ENCODE measurements around the gene KHDRBS1. TPM values are rescaled to one million over a fixed set of nuclear protein-coding genes. Genes with fewer than 3 reads are reported as not detected.
"Not testable (repeated sequence)": the region's sequence is repeated elsewhere in the genome, so short reads cannot be mapped to it uniquely, and the experiment has no call there.

Gene KHDRBS1, protein sequence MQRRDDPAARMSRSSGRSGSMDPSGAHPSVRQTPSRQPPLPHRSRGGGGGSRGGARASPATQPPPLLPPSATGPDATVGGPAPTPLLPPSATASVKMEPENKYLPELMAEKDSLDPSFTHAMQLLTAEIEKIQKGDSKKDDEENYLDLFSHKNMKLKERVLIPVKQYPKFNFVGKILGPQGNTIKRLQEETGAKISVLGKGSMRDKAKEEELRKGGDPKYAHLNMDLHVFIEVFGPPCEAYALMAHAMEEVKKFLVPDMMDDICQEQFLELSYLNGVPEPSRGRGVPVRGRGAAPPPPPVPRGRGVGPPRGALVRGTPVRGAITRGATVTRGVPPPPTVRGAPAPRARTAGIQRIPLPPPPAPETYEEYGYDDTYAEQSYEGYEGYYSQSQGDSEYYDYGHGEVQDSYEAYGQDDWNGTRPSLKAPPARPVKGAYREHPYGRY
- polyA plus RNA-seq (ENCODE audit: insufficient read length), result 267 TPM
- long read RNA-seq, donor 1, transcript KHDRBS1-204 (8 exons, 1,215 nt), result minor isoform, 8 of 315 reads
- long read RNA-seq, donor 1, transcript KHDRBS1-202 (9 exons, 2,757 nt), result major isoform, 96 of 315 reads
- long read RNA-seq, donor 1, transcript KHDRBS1-203 (11 exons, 1,989 nt), result minor isoform, 6 of 315 reads
- long read RNA-seq, donor 1, partial matches to known transcripts, result 205 of 315 reads
- long read RNA-seq, donor 1, other reads (novel, unspliced or antisense), result 0 of 315 reads
- long read RNA-seq, donor 2, transcript KHDRBS1-202 (9 exons, 2,757 nt), result major isoform, 98 of 113 reads
- long read RNA-seq, donor 2, transcript KHDRBS1-203 (11 exons, 1,989 nt), result minor isoform, 9 of 113 reads
- long read RNA-seq, donor 2, partial matches to known transcripts, result 5 of 113 reads
- long read RNA-seq, donor 2, other reads (novel, unspliced or antisense), result 0 of 113 reads
- long read RNA-seq, donor 3, transcript KHDRBS1-202 (9 exons, 2,757 nt), result major isoform, 64 of 124 reads
- long read RNA-seq, donor 3, partial matches to known transcripts, result 58 of 124 reads
- long read RNA-seq, donor 3, other reads (novel, unspliced or antisense), result 0 of 124 reads
- long read RNA-seq, donor 4, partial matches to known transcripts, result 0 of 3 reads
- long read RNA-seq, donor 4, other reads (novel, unspliced or antisense), result 0 of 3 reads
- long read RNA-seq, donor 5, transcript KHDRBS1-202 (9 exons, 2,757 nt), result major isoform, 102 of 120 reads
- long read RNA-seq, donor 5, partial matches to known transcripts, result 12 of 120 reads
- long read RNA-seq, donor 5, other reads (novel, unspliced or antisense), result 0 of 120 reads
- long read RNA-seq, donor 6, transcript KHDRBS1-202 (9 exons, 2,757 nt), result major isoform, 81 of 98 reads
- long read RNA-seq, donor 6, partial matches to known transcripts, result 12 of 98 reads
- long read RNA-seq, donor 6, other reads (novel, unspliced or antisense), result 0 of 98 reads
- long read RNA-seq, donor 7, transcript KHDRBS1-202 (9 exons, 2,757 nt), result major isoform, 112 of 474 reads
- long read RNA-seq, donor 7, partial matches to known transcripts, result 357 of 474 reads
- long read RNA-seq, donor 7, other reads (novel, unspliced or antisense), result 0 of 474 reads
- long read RNA-seq, donor 8, transcript KHDRBS1-203 (11 exons, 1,989 nt), result minor isoform, 6 of 121 reads
- long read RNA-seq, donor 8, transcript KHDRBS1-202 (9 exons, 2,757 nt), result major isoform, 44 of 121 reads
- long read RNA-seq, donor 8, partial matches to known transcripts, result 71 of 121 reads
- long read RNA-seq, donor 8, other reads (novel, unspliced or antisense), result 0 of 121 reads

DNA sequence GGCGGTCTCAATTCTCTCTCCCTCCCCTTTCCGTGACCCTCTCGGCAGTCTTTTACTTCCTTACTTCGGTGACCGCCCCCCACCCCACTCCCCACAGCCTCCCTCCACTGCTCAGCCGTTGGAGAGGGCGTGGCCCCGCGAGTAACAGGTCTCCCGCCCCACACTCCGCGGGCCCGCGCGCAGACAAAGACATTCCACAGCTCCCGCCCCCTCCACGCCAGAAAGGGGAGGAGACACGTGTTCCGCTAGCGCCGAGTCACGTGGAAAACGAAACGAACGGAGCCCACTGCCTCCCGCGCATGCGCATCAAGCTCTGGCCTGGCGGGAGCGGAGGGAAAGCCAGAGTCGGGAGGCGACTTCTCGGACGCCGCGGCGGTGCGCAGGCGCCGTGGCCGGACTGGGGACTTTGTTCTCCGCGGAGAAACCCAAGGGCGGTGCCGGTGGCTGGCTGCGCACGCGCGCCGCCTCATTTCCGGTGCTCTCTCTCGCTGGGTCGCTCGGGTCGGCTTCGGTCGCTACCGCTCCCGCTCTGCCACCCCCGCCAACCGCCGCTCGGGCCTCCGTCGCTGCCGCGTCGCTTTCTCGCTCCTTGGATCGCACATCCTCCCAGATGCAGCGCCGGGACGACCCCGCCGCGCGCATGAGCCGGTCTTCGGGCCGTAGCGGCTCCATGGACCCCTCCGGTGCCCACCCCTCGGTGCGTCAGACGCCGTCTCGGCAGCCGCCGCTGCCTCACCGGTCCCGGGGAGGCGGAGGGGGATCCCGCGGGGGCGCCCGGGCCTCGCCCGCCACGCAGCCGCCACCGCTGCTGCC, at the start of gene KHDRBS1:
KHDRBS1 (plus strand) TSS at position 483 of the 813 bp plus-strand sequence; CDS start at position 611, 128 bp downstream.
- peak; percentile 99 for DNase-seq

DNA sequence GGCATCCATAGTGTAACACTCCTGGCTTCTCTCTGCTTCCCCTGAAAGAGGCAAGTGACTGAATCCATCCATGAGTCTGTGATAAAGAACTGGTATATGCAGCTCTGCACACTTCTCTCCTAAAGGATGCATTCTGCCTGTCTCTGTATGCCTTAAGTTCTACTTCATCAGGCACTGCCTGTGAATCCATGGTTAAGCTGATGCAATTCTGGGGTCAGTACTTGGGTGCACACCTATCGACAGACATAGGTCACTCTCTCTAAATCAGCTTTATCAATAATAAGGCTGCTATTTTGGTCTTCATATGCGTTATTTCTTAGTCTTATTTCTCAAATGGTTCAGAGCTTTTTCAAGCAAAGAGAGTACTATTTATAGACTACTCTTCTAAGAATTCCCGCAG, 42.8 kb upstream of the KHDRBS1 start:
- DNase-seq, result no peak

DNA sequence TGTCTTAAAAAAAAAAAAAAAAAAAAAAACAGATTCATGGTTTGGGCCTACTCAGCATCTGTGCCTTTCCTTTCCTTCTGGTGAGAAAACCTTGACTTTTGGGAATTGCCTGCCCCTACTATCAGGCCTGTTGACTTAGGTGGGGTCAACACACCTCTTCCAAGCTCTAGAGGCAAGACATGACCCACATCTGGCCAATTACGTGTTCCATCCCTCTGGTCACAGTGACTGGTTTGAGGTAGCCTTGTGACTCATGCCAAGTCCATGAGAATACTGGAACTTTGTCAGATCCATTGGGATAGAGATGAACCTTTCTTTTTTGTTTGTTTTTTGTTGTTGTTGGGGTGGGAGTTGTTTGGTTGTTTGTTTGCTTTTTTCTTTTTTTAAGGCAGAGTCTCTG, 37.3 kb upstream of the KHDRBS1 start:
- no peak for DNase-seq

DNA sequence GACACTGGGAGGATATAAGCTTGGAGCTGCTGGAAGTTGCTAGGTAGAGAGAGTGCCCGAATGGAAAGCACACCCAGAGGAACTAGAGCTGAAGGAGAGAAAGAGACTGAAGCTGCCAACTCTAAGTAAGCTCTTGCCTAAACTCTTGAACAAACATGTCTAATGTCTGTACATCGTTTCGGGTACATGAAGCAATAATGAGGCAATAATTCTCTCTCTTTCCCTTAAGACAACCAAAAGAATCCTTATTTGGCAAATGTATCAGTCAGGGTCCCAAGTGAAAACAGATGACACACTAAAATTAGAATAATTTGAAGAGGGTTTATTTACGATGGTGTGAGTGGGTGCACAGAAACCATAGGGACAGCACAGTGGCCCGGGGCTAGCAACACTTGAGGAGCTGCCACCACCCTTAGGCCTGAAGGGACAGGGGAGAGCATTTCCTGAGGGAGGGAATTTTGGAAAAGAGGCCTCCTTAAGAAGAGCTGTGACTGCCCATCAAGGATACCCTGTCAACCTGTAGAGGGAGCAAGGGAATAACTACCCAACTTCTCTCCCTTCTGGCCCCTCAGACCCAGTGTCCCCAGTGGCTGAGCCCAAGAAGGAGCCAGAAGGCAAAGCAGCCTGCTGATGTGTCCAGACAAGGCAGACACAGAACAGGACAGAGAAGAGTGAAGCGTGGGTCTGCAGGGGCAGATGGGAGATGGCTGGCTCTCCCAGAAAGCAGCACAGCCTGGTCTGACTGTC, 36.1 kb upstream of the KHDRBS1 start:
- no peak for DNase-seq

GRCh38 chr1:31978843-31979400, 34.7 kb upstream of the KHDRBS1 start:
- DNase-seq, result no peak

DNA sequence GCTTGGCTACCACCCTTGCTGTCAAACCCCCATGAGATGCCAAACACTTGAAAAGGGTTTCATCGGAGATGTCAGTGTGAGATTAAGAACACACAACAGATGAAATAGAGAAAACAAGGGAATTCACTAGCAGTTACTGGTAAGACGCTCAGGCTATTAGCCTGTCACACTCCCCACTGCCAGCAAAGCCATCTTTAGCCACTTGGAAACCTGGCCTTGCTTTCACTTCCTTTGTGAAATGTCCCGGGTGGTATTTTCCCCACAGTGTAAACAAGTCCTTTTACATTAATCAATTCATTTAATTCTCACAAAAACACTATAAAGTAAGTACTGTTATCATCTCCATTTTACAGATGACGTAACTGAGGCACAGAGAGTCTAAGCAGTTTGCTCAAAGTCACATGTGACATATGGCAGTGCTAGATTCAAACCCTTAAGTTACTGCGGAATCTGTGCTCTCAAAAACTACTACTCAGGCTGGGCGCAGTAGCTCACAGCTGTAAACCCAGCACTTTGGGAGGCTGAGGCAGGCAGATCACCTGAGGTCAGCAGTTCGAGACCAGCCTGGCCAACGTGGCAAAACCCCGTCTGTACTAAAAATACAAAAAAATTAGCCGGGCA, 32.7 kb upstream of the KHDRBS1 start:
- no peak for DNase-seq

- no peak for DNase-seq
These were observed 32.2 kb upstream of the KHDRBS1 start for GRCh38 chr1:31981456-31981839.

DNA sequence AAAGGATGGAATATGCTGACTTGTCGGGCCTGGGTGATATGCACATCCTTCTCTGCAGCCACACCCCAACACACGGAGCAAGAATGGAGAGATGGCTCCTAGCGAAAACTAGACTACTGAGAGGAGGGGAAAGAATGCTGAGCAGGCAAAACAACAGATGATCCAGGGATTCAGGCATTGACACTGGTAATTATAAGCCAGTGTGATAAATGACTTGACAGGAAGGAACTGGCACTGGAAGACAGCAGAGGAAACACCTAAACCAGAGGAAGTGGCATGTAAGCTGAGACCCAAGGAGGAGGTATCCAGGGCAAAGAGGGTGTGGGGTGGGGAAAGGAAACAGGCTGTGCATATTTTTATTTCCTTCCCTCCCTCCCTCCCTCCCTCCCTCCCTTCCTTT, 31.7 kb upstream of the KHDRBS1 start:
- peak; percentile 21 for DNase-seq

DNA sequence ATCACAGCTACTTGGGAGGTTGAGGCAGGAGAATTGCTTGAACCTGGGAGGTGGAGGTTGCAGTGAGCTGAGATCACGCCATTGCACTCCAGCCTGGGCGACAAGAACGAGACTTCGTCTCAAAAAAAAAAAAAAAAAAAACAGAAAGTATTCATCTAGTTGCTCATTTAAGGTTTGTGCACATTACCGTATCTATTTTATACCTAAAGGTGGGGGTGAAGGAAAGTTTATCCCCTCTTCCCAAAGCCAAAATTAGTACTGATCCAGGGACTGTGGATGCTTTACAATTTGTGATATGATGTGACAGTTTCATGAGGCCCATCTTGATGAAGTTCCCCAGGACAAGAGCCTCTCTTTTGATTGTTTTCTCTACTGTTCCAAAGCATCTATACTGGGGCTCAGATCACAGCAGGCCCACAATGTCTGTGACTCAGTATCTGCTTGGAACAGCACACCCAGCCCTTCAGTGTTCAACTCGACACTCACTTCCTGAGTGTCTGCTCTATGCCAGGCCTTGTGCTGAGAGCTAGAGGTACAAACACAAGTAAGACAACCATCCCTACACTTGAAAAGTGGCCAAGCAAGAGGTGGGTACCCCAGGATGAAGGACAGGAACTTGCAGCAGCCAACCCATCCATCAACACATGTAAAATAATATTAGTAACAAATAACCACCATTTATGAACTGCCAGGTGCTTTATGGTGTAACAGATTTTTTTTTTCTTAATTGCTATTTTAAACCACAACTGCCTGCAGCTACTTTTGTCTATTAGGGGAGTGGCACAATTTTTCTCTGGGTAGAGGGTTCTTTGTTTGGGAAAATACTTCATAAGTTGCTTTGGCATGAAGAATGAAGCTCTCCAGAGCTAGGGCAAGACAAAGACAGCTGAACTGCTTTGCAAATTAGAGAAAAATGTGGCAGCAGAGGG, 29.0 kb upstream of the KHDRBS1 start:
- no peak for DNase-seq

- no peak for DNase-seq
These were observed 28.2 kb upstream of the KHDRBS1 start for GRCh38 chr1:31985430-31985829.

DNA sequence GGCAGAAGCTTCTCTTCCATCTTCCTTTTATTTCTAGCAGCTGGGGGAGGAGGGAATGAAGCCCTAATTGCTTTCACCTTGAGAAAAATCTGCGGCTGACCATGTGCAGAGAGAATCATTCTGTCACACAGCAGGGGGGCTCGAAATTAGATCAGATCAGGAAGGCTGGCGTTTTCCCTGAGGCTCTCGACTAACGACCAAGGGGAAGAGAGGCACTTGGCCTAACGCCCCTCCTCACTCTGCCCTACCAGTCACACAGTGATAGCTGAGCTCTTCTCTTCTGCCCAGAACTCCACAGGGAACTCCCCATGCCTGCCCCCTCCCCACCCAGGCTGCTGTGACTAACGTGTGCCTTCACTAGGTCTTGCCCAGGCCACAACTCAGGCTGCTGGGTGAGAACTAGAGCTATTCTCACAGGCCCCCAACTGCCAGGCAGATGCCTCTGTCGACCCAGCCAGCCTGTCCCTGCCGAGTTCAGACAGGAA, 26.5 kb upstream of the KHDRBS1 start:
- DNase-seq, result no peak

- DNase-seq, result no peak
These were observed 23.7 kb upstream of the KHDRBS1 start for GRCh38 chr1:31989964-31990363.

GRCh38 chr1:31991182-31991581, 22.5 kb upstream of the KHDRBS1 start:
- DNase-seq, result no peak

DNA sequence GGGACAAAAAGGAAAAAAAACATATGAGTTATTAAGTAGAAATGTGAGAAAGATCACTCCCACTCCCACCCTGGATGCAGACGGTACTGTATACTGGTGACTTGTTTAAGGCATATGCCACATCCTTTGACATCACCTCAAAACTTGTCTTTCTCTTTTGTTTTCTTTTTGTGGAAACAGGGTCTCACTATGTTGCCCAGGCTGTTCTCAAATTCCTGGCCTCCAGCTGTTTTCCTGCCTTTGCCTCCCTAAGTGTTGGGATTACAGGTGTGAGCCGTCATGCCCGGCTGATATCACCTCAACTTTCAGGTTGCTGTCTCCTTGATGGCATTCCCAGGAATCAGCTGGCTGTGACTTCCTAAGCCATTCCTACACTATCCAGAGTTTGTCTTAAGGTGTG, 18.4 kb upstream of the KHDRBS1 start:
- DNase-seq, result no peak

- not testable (repeated sequence) for DNase-seq
These were observed 17.5 kb upstream of the KHDRBS1 start for GRCh38 chr1:31996121-31996520.

DNA sequence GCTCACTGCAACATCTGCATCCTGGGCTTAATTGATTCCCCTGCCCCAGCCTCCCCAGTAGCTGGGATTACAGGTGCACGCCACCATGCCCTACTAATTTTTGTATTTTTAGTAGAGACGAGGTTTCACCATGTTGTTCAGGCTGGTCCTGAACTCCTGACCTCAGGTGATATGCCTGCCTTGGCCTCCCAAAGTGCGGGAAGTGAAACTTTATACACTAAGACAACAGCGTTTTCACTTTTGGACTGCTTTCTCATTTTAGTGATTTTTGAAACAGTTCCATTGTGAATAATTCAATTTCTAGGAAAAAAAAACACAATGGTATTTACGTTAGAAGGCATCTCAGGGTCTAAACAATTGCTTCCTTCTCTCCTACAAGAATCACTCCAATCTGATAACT, 11.8 kb upstream of the KHDRBS1 start:
- no peak for DNase-seq

DNA sequence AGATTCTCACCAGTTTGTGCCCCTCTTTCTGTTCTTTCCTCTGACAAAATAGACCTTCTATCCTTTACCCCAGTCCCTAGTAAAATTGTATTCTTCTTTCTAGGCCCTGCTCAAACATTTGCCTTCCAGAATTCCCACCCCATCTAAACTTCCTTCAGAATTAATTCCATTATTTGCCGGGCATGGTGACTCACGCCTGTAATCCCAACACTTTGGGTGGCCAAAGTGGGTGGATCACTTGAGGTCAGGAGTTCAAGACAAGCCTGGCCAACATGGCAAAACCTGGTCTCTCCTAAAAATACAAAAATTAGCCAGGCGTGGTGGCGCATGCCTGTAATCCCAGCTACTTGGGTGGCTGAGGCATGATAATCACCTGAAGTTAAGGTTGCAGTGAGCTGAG, 11.4 kb upstream of the KHDRBS1 start:
- DNase-seq, result not testable (repeated sequence)
